H1 (cell line): ENCODE measurements around the gene CREB3L4. TPM values are rescaled to one million over a fixed set of nuclear protein-coding genes. Genes with fewer than 3 reads are reported as not detected.

Experiments
- ASH2L ChIP-seq: fragments of 200-600, 300-600 bp; sonication (generic); IDR thresholded peaks from one replicate; pipeline ENCODE4 v1.7.1; 2017; ENCODE audit warnings: low read length
- BRCA1 ChIP-seq: IDR thresholded peaks from 2 replicates; pipeline ENCODE4 v1.6.1; 2012; ENCODE audit warnings: low read depth, low read length, improper control_type of control experiment
- CHD2 ChIP-seq: IDR thresholded peaks from 2 replicates; pipeline ENCODE4 v1.6.1; 2012; ENCODE audit warnings: low read length, improper control_type of control experiment
- CTBP2 ChIP-seq: IDR thresholded peaks from 2 replicates; pipeline ENCODE4 v1.7.0; 2011; ENCODE audit warnings: borderline replicate concordance, mild to moderate bottlenecking, moderate library complexity, mixed read lengths, low read length; ENCODE audit not compliant: insufficient read depth, insufficient read length
- CTCF ChIP-seq, 3 experiments: IDR thresholded peaks; 1 replicate in 2 of 3; 2 replicates in 1 of 3; pipeline versions ENCODE4 v1.5.1 to v1.6.1; 2011; ENCODE audit warnings: low read length in 3 of 3, mild to moderate bottlenecking in 3 of 3, inconsistent platforms in 2 of 3, low read depth in 1 of 3, moderate library complexity in 1 of 3; ENCODE audit not compliant: insufficient read depth in 1 of 3; ENCODE audit errors: control extremely low read depth in 1 of 3
- EGR1 ChIP-seq: IDR thresholded peaks from 2 replicates; pipeline ENCODE4 v1.6.1; 2011; ENCODE audit warnings: low read depth, low read length, borderline replicate concordance
- GABPA ChIP-seq: IDR thresholded peaks from 2 replicates; pipeline ENCODE4 v1.6.1; 2011; ENCODE audit warnings: mild to moderate bottlenecking, low read length, moderate library complexity, borderline replicate concordance; ENCODE audit not compliant: insufficient read depth
- HDAC2 ChIP-seq, 2 experiments: fragments of 300-600 bp in 1 of 2; sonication (generic) in 1 of 2; IDR thresholded peaks; 2 replicates each; pipeline ENCODE4 v1.6.1; 2011 to 2012; ENCODE audit warnings: low read depth in 2 of 2, low read length in 2 of 2, mild to moderate bottlenecking in 2 of 2, moderate library complexity in 2 of 2, borderline replicate concordance in 1 of 2, inconsistent platforms in 1 of 2
- KDM1A ChIP-seq: fragments of 200-600, 300-600 bp; sonication (generic); IDR thresholded peaks from 2 replicates; pipeline ENCODE4 v1.7.1; 2016; ENCODE audit warnings: mild to moderate bottlenecking, low read length, borderline replicate concordance
- KDM5A ChIP-seq: fragments of 200-600 bp; IDR thresholded peaks from 2 replicates; pipeline ENCODE4 v1.7.1; 2012; ENCODE audit warnings: mild to moderate bottlenecking, low read length, inconsistent platforms, mixed read lengths
- NANOG ChIP-seq: IDR thresholded peaks from 2 replicates; pipeline ENCODE4 v1.6.1; 2011; ENCODE audit warnings: low read length, low read depth, mild to moderate bottlenecking, inconsistent platforms; ENCODE audit not compliant: insufficient read depth, poor library complexity, severe bottlenecking
- POLR2A ChIP-seq, 2 experiments: IDR thresholded peaks; 1 replicate in 1 of 2; 2 replicates in 1 of 2; pipeline ENCODE4 v1.6.1; 2011; ENCODE audit warnings: low read depth in 2 of 2, low read length in 2 of 2, mild to moderate bottlenecking in 2 of 2; ENCODE audit errors: control extremely low read depth in 1 of 2
- RAD21 ChIP-seq, 2 experiments: IDR thresholded peaks in 1 of 2; conservative IDR thresholded peaks in 1 of 2; 2 replicates each; pipeline ENCODE4 v1.6.1; 2011; ENCODE audit warnings: low read depth in 2 of 2, low read length in 2 of 2, improper control_type of control experiment in 1 of 2, inconsistent platforms in 1 of 2, mild to moderate bottlenecking in 1 of 2, moderate library complexity in 1 of 2
- RXRA ChIP-seq: IDR thresholded peaks from 2 replicates; pipeline ENCODE4 v1.6.1; 2011; ENCODE audit warnings: low read depth, mild to moderate bottlenecking, low read length, moderate library complexity; ENCODE audit not compliant: insufficient read depth
- SIRT6 ChIP-seq: IDR thresholded peaks from one replicate; pipeline ENCODE4 v1.7.1; 2012; ENCODE audit warnings: low read length, inconsistent platforms
- SP4 ChIP-seq: IDR thresholded peaks from 2 replicates; pipeline ENCODE4 v1.6.1; 2012; ENCODE audit warnings: low read length, inconsistent platforms
- TBP ChIP-seq: IDR thresholded peaks from 2 replicates; pipeline ENCODE4 v1.6.1; 2011; ENCODE audit warnings: low read depth, low read length, improper control_type of control experiment
- USF2 ChIP-seq: IDR thresholded peaks from 2 replicates; pipeline ENCODE4 v1.6.1; 2011; ENCODE audit warnings: low read length, improper control_type of control experiment
- ZNF274 ChIP-seq: IDR thresholded peaks from 2 replicates; pipeline ENCODE4 v1.7.0; 2012; ENCODE audit warnings: low read length, borderline replicate concordance; ENCODE audit errors: extremely low read depth
- polyA plus RNA-seq, 7 experiments: library from polyadenylated mRNA; depleted of rRNA in 3 of 7; stranded (reverse) in 5 of 7; unstranded in 2 of 7; fragments of >200 nt in 5 of 7; fragments of 200-250 nt in 2 of 7; gene quantifications; 1 replicate in 5 of 7; 2 replicates in 1 of 7; 4 replicates in 1 of 7; pipeline versions ENCODE4 v1.2.1 to v1.2.3, GENCODE V29; 2011 to 2013; ENCODE audit warnings: missing spikeins in 2 of 7, mixed read lengths in 2 of 7
- total RNA-seq: library from RNA; stranded (reverse); fragmentation: NEBNext Ultra II Directional; extraction: Animal tissue kit (Norgen Biotek cat#: 25700); gene quantifications from 2 replicates; pipeline ENCODE4 v1.2.1, GENCODE V29; 2021

CREB3L4 gene
- total and polyA plus RNA-seq, 2 of the 8 experiments (the other 6 are each of a cell fraction or from before 2014, with no cell fraction given) = 34.4 to 54.0 TPM

- TF ChIP-seq KDM1A (no peak), SIRT6 (no peak), HDAC2 (IDR thresholded peaks at IDR 0.05; ENCODE audit: borderline replicate concordance in 1 of 2, low read depth in 2 of 2, low read length in 2 of 2) (peak in 1 of 2 experiments; percentile 83; a peak in 1 of 4 replicates), GABPA (no peak), RAD21 (IDR thresholded peaks at IDR 0.05 in 1 of 2, conservative IDR thresholded peaks at IDR 0.05 in 1 of 2; ENCODE audit: low read depth in 2 of 2, low read length in 2 of 2) (no peak), KDM5A (peak; percentile 42; the same call in 1 of the 2 replicates), CTBP2 (no peak), ASH2L (peak; percentile 95), POLR2A (IDR thresholded peaks at IDR 0.05; ENCODE audit: control extremely low read depth in 1 of 2, low read depth in 2 of 2, low read length in 2 of 2) (peak; percentile 76 to 78), CHD2 (no peak), NANOG (no peak), EGR1 (0 out of 2 replicates have a peak, but pooled peaks have one; percentile 21), BRCA1 (no peak), USF2 (no peak), SP4 (no peak), ZNF274 (no peak), CTCF (IDR thresholded peaks at IDR 0.05; ENCODE audit: control extremely low read depth in 1 of 3, insufficient read depth in 1 of 3, low read depth in 1 of 3, low read length in 3 of 3) (no peak), RXRA (no peak), TBP (peak; percentile 49)
These were observed 9.8 kb downstream of the CREB3L4 start, which contains the start of gene JTB (continued) for GRCh38 chr1:153977250-153978240.
